ENCODE data around the gene LY9. TPM values are rescaled to one million over a fixed set of nuclear protein-coding genes. Genes with fewer than 3 reads are reported as not detected.

The LY9 gene
- total RNA-seq, 1 donor: not detected

GRCh38 chr1:160837558-160838205 is 41.7 kb downstream of the LY9 start:
- TF ChIP-seq CTCF (IDR thresholded peaks at IDR 0.05; ENCODE audit: insufficient read depth, low read length): no peak
- DNase-seq (ENCODE audit: low read depth): no peak
- no peak overlapping the region for H3K4me3 ChIP-seq (ENCODE audit: low read depth, low read length)

GRCh38 chr1:160838888-160839287 is 42.9 kb downstream of the LY9 start:
- TF ChIP-seq CTCF (IDR thresholded peaks at IDR 0.05; ENCODE audit: insufficient read depth, low read length): no peak
- DNase-seq (ENCODE audit: low read depth): no peak
- H3K4me3 ChIP-seq (ENCODE audit: low read depth, low read length): no peak overlapping the region

GRCh38 chr1:160839746-160840145 is 43.8 kb downstream of the LY9 start:
- no peak overlapping the region for H3K4me3 ChIP-seq (ENCODE audit: low read depth, low read length)
- DNase-seq (ENCODE audit: low read depth): no peak
- TF ChIP-seq CTCF (IDR thresholded peaks at IDR 0.05; ENCODE audit: insufficient read depth, low read length): no peak

GRCh38 chr1:160841079-160841478 is 45.1 kb downstream of the LY9 start:
- no peak for TF ChIP-seq CTCF (IDR thresholded peaks at IDR 0.05; ENCODE audit: insufficient read depth, low read length)
- H3K4me3 ChIP-seq (ENCODE audit: low read depth, low read length): no peak overlapping the region

GRCh38 chr1:160844447-160845232 is 48.7 kb downstream of the LY9 start:
- no peak overlapping the region for H3K4me3 ChIP-seq (ENCODE audit: low read depth, low read length)

More at GRCh38 chr1:160841079-160841478, 45.1 kb downstream of the LY9 start:
- no peak for DNase-seq (ENCODE audit: low read depth)

GRCh38 chr1:160846281-160846680 is 50.3 kb downstream of the LY9 start:
- DNase-seq (ENCODE audit: low read depth): no peak
- TF ChIP-seq CTCF (IDR thresholded peaks at IDR 0.05; ENCODE audit: insufficient read depth, low read length): no peak
- H3K4me3 ChIP-seq (ENCODE audit: low read depth, low read length): no peak overlapping the region

More at GRCh38 chr1:160844447-160845232, 48.7 kb downstream of the LY9 start:
- no peak for TF ChIP-seq CTCF (IDR thresholded peaks at IDR 0.05; ENCODE audit: insufficient read depth, low read length)
- DNase-seq (ENCODE audit: low read depth): no peak

Measured in fibroblast of the aortic adventitia (primary cell).